Parathyroid adenoma (tissue), 2 donors: ENCODE measurements around the gene INMT.
"Not testable (repeated sequence)": the region's sequence is repeated elsewhere in the genome, so short reads cannot be mapped to it uniquely, and the experiment has no call there.

ENCODE experiments used
- H2AFZ ChIP-seq: fragments of 300-600 bp; sonication (generic); one replicate; pipeline ENCODE4 v1.7.0; 2017; ENCODE audit warnings: antibody characterized with exemption, mild to moderate bottlenecking
- H3K27ac ChIP-seq: fragments of 300-600 bp; sonication (generic); one replicate; pipeline ENCODE4 v1.7.0; 2017
- H3K27me3 ChIP-seq: fragments of 300-600 bp; sonication (generic); one replicate; pipeline ENCODE4 v1.7.0; 2017; ENCODE audit warnings: low read length; ENCODE audit not compliant: control insufficient read depth, insufficient read depth
- H3K36me3 ChIP-seq: fragments of 300-600 bp; sonication (generic); one replicate; pipeline ENCODE4 v1.7.0; 2017; ENCODE audit warnings: low read length; ENCODE audit not compliant: control insufficient read depth, insufficient read depth
- H3K4me1 ChIP-seq: fragments of 300-600 bp; sonication (generic); one replicate; pipeline ENCODE4 v1.7.0; 2017; ENCODE audit warnings: control low read depth
- H3K4me2 ChIP-seq: fragments of 300-600 bp; sonication (generic); one replicate; pipeline ENCODE4 v1.7.0; 2017; ENCODE audit warnings: low read length
- H3K4me3 ChIP-seq: fragments of 300-600 bp; sonication (generic); one replicate; pipeline ENCODE4 v1.7.0; 2017; ENCODE audit warnings: low read depth, low read length
- H3K79me2 ChIP-seq: fragments of 300-600 bp; sonication (generic); one replicate; pipeline ENCODE4 v1.7.0; 2017; ENCODE audit warnings: control low read depth
- H3K9ac ChIP-seq: fragments of 300-600 bp; sonication (generic); one replicate; pipeline ENCODE4 v1.7.0; 2017; ENCODE audit warnings: mild to moderate bottlenecking
- H3K9me3 ChIP-seq: fragments of 300-600 bp; sonication (generic); one replicate; pipeline ENCODE4 v1.7.0; 2017; ENCODE audit warnings: low read length; ENCODE audit not compliant: control insufficient read depth
- TF ChIP-seq, protein P1 (sequence below): fragments of 300-600 bp; sonication (generic); IDR thresholded peaks from one replicate; pipeline ENCODE4 v1.7.0; 2017; ENCODE audit warnings: antibody characterized with exemption, mild to moderate bottlenecking
- donor health status: primary hyperparathyroidism.

Gene INMT

DNA sequence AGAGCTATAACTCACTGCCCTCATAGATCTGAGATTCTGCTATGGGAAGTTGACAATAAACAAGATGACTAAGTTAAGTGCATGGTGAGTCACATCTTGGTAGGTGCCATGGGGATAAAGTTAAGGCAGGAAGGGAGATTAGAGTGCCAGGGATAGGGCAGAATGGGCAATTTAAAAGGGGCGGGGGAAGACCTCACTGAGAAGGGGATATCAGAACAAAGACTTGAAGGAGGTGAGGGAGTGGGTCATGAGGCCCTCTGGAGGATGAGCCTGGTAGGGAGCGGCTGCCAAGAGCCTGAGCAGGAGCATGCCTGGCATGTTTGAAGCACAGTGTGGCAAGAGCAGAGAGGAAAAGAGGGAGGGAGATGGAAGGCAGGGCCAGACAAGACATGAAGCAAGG, 34.8 kb upstream of the INMT start:
- Histone ChIP-seq H3K27me3 (no peaks in the 10 kb centered on the region), H2AFZ (no peak overlapping the region), H3K79me2 (no peaks in the 10 kb centered on the region), H3K4me3 (no peak overlapping the region), H3K36me3 (no peaks in the 10 kb centered on the region), H3K27ac (no peak overlapping the region), H3K9ac (no peak overlapping the region), H3K9me3 (no peaks in the 10 kb centered on the region), H3K4me2 (no peak overlapping the region), H3K4me1 (no peaks in the 10 kb centered on the region)
- TF ChIP-seq, protein P1, sequence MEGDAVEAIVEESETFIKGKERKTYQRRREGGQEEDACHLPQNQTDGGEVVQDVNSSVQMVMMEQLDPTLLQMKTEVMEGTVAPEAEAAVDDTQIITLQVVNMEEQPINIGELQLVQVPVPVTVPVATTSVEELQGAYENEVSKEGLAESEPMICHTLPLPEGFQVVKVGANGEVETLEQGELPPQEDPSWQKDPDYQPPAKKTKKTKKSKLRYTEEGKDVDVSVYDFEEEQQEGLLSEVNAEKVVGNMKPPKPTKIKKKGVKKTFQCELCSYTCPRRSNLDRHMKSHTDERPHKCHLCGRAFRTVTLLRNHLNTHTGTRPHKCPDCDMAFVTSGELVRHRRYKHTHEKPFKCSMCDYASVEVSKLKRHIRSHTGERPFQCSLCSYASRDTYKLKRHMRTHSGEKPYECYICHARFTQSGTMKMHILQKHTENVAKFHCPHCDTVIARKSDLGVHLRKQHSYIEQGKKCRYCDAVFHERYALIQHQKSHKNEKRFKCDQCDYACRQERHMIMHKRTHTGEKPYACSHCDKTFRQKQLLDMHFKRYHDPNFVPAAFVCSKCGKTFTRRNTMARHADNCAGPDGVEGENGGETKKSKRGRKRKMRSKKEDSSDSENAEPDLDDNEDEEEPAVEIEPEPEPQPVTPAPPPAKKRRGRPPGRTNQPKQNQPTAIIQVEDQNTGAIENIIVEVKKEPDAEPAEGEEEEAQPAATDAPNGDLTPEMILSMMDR: no peak

DNA sequence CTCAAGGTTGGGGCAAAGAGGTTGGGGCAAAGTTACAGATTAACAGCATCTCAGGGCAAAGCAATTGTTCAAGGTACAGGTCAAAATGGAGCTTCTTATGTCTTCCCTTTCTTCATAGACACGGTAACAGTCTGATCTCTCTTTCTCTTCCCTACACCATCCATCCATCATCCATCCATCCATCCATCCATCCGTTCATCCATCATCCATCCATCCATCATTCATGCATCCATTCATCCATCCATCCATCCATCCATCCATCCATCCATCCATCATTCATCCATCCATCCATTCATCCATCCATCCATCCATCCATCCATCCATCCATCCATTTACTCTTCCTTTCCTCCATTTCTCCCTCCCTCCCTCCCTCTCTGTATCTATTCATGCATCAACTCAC, 32.5 kb upstream of the INMT start:
- not testable (repeated sequence) for H3K4me1 ChIP-seq, H3K79me2 ChIP-seq, H2AFZ ChIP-seq, H3K9ac ChIP-seq, H3K4me3 ChIP-seq, H3K9me3 ChIP-seq, H3K36me3 ChIP-seq, H3K27ac ChIP-seq, H3K4me2 ChIP-seq, H3K27me3 ChIP-seq

DNA sequence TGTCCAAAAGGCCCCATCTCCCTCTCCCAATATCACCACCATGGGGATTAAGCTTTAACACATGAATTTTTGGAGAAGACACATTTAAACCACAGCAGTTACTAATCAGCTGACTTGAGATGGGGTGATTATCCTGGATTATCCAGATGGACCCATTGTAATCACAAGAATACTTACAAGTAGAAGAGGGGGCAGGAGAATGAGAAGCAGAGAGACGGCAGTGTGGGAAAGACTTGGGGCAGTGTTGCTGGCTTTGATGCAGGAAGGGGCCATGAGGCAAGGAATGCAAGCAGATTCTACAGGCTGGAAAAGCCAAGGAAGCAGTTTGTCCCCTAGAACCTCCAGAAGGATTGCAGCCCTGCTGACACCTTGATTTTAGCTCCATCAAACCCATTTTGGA, 30.7 kb upstream of the INMT start:
- Histone ChIP-seq H2AFZ (no peak overlapping the region), H3K27me3 (no peaks in the 10 kb centered on the region), H3K36me3 (no peaks in the 10 kb centered on the region), H3K9me3 (no peaks in the 10 kb centered on the region), H3K27ac (no peak overlapping the region), H3K79me2 (no peaks in the 10 kb centered on the region), H3K4me3 (no peak overlapping the region), H3K4me1 (no peaks in the 10 kb centered on the region), H3K4me2 (no peak overlapping the region), H3K9ac (no peak overlapping the region)
- TF ChIP-seq, protein P1: no peak

DNA sequence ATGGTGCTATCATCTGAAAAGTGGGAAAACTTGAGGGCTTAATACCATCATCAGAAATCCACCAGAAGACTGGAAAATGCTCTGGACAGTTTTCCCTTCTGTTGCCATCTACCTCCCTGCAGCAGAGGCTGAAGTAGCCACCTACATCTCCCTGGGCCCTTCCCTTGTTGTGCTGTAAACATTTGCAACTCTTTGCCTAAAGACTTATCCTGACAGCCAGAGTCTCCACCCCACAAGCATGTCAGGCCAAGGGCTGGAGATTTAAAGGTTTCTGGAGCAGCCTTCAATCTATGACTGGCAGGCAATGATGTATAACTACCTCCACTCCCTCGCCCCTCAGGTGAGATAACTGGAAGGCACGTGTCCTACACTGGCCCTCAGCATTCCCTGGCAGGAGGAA, 29.7 kb upstream of the INMT start:
- Histone ChIP-seq H3K4me1 (no peaks in the 10 kb centered on the region), H3K79me2 (no peaks in the 10 kb centered on the region), H3K36me3 (no peaks in the 10 kb centered on the region), H3K4me3 (no peak overlapping the region), H3K9me3 (no peaks in the 10 kb centered on the region), H3K27me3 (no peaks in the 10 kb centered on the region), H3K4me2 (no peak overlapping the region), H3K9ac (no peak overlapping the region), H3K27ac (no peak overlapping the region), H2AFZ (no peak overlapping the region)
- TF ChIP-seq, protein P1: no peak

DNA sequence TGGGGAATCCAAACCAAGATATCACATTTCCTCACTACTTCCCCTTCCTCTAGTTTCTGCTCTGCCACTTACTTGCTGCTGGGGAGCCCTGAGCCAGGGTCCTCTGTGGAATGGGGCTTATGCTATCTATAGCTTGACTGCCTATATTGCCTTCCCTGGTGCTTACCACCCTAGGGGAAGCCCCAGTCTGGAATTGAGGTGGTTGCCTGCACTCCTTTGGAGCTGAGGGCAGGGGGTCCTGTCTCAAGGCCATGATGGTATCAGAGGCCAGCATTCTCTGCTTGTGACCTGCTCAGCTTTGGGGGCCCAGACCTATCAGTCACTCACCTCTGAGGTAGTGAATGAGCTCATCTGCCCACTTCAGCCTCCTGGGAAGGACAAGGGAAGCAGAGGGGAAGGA, 29.3 kb upstream of the INMT start:
- no peak overlapping the region for H3K4me2 ChIP-seq
- TF ChIP-seq, protein P1: no peak
- H3K9me3 ChIP-seq: no peaks in the 10 kb centered on the region
- no peaks in the 10 kb centered on the region for H3K36me3 ChIP-seq
- no peak overlapping the region for H3K9ac ChIP-seq
- H3K4me3 ChIP-seq: no peak overlapping the region
- no peaks in the 10 kb centered on the region for H3K79me2 ChIP-seq
- H3K4me1 ChIP-seq: no peaks in the 10 kb centered on the region
- H3K27ac ChIP-seq: no peak overlapping the region
- no peaks in the 10 kb centered on the region for H3K27me3 ChIP-seq
- H2AFZ ChIP-seq: no peak overlapping the region
